Endothelial cell of umbilical vein (primary cell): Measurements from ENCODE around the gene OSBPL5. TPM values are rescaled to one million over a fixed set of nuclear protein-coding genes. Genes with fewer than 3 reads are reported as not detected.

Experiments
- BruUV-seq: library from RNA; stranded (reverse); fragments of 400-500 nt; replicated peaks from 2 replicates; lab custom pipeline; 2021; lab: Mats Ljungman, UMichigan
- CTCF ChIA-PET: fragments of 300-600, 350-600 bp; sonication (Branson Sonifier 250); formaldehyde crosslinking; loops from one replicate; lab custom pipeline; 2021; ENCODE audit warnings: antibody characterized with exemption, inconsistent platforms; lab: Charles Lee
- POLR2A ChIA-PET: fragments of 300-600, 350-600 bp; sonication (Branson Sonifier 250); formaldehyde crosslinking; loops from one replicate; lab custom pipeline; 2021; ENCODE audit warnings: antibody characterized with exemption, inconsistent platforms; lab: Charles Lee
- DNase-seq: peaks from one replicate; pipeline ENCODE4 v3.0.0-alpha.2; 2011; ENCODE audit warnings: low read depth, low spot score
- FAIRE-seq: peaks from 2 replicates; lab custom pipeline; 2011; peaks lifted over from hg19 to GRCh38; lab: Jason Lieb, UNC
- H2AFZ ChIP-seq: 2 replicates; pipeline ENCODE4 v1.6.0; 2012; ENCODE audit warnings: low read depth, low read length, control low read depth, inconsistent platforms
- H3K27ac ChIP-seq: 2 replicates; pipeline ENCODE4 v1.5.1; 2011; ENCODE audit warnings: low read depth, mild to moderate bottlenecking, control low read depth, low read length, moderate library complexity; ENCODE audit not compliant: insufficient read depth
- H3K27me3 ChIP-seq, 2 experiments: 2 replicates each; pipeline versions ENCODE4 v1.6.0 to v1.6.1; 2011; ENCODE audit warnings: low read length in 2 of 2, mixed read lengths in 1 of 2; ENCODE audit not compliant: control insufficient read depth in 2 of 2, insufficient read depth in 2 of 2
- H3K36me3 ChIP-seq, 2 experiments: 2 replicates in 1 of 2; 3 replicates in 1 of 2; pipeline ENCODE4 v1.5.1; 2011; ENCODE audit warnings: low read length in 2 of 2, mild to moderate bottlenecking in 1 of 2, moderate library complexity in 1 of 2; ENCODE audit not compliant: control insufficient read depth in 2 of 2, insufficient read depth in 2 of 2; ENCODE audit errors: extremely low read depth in 1 of 2
- H3K4me1 ChIP-seq: 3 replicates; pipeline ENCODE4 v1.5.1; 2011; ENCODE audit warnings: mild to moderate bottlenecking, low read length; ENCODE audit not compliant: control insufficient read depth, insufficient read depth; ENCODE audit errors: extremely low read depth
- H3K4me2 ChIP-seq: 2 replicates; pipeline ENCODE4 v1.6.1; 2011; ENCODE audit warnings: low read length, control low read depth, mixed read lengths; ENCODE audit not compliant: insufficient read depth
- H3K4me3 ChIP-seq, 3 experiments: fragments of 200-600 bp in 1 of 3; sonication (generic), shearing (Covaris generic) in 1 of 3; replicated peaks in 1 of 3; 2 replicates each; pipeline ENCODE4 v1.5.1; 2011 to 2016; ENCODE audit warnings: control low read depth in 3 of 3, low read length in 3 of 3, mild to moderate bottlenecking in 2 of 3, inconsistent platforms in 1 of 3, low read depth in 1 of 3, moderate library complexity in 1 of 3; ENCODE audit not compliant: insufficient read depth in 1 of 3
- H3K79me2 ChIP-seq: 2 replicates; pipeline ENCODE4 v1.6.0; 2012; ENCODE audit warnings: low read length, inconsistent platforms; ENCODE audit not compliant: control insufficient read depth, insufficient read depth
- H3K9ac ChIP-seq: replicated peaks from 2 replicates; pipeline ENCODE3; 2011; ENCODE audit warnings: low read length, control low read depth; ENCODE audit not compliant: insufficient read depth; ENCODE audit errors: extremely low read depth
- H3K9me1 ChIP-seq: replicated peaks from 3 replicates; pipeline ENCODE4 v1.6.0; 2011; ENCODE audit warnings: mild to moderate bottlenecking, low read length; ENCODE audit not compliant: control insufficient read depth, insufficient read depth; ENCODE audit errors: extremely low read depth
- H3K9me3 ChIP-seq: replicated peaks from 2 replicates; pipeline ENCODE4 v1.5.1; 2012; ENCODE audit warnings: low read length, inconsistent platforms; ENCODE audit not compliant: control insufficient read depth, insufficient read depth
- H4K20me1 ChIP-seq: replicated peaks from 2 replicates; pipeline ENCODE3; 2011; ENCODE audit warnings: mild to moderate bottlenecking, low read length; ENCODE audit not compliant: control insufficient read depth, insufficient read depth; ENCODE audit errors: extremely low read depth
- EZH2 ChIP-seq: IDR thresholded peaks from 2 replicates; pipeline ENCODE4 v1.6.1; 2012; ENCODE audit warnings: borderline replicate concordance, low read depth, mild to moderate bottlenecking, moderate library complexity, low read length, inconsistent platforms; ENCODE audit not compliant: severe bottlenecking
- FOS ChIP-seq: IDR thresholded peaks from 2 replicates; pipeline ENCODE4 v1.6.1; 2011; ENCODE audit warnings: mild to moderate bottlenecking, low read length, moderate library complexity, borderline replicate concordance; ENCODE audit not compliant: insufficient read depth
- GATA2 ChIP-seq: IDR thresholded peaks from 2 replicates; pipeline ENCODE4 v1.7.0; 2011; ENCODE audit warnings: low read depth, mild to moderate bottlenecking, moderate library complexity, mixed read lengths, low read length; ENCODE audit not compliant: insufficient read length, insufficient read depth
- JUN ChIP-seq: IDR thresholded peaks from 2 replicates; pipeline ENCODE4 v1.6.1; 2011; ENCODE audit warnings: borderline replicate concordance, low read depth; ENCODE audit not compliant: insufficient read length, insufficient read depth
- MAX ChIP-seq: IDR thresholded peaks from 2 replicates; pipeline ENCODE4 v1.6.1; 2011; ENCODE audit not compliant: insufficient read depth, insufficient read length
- MYC ChIP-seq: IDR thresholded peaks from one replicate; pipeline ENCODE4 v1.6.1; 2011; ENCODE audit warnings: mild to moderate bottlenecking, low read depth, low read length
- POLR2A ChIP-seq: IDR thresholded peaks from 2 replicates; pipeline ENCODE4 v1.6.1; 2012; ENCODE audit warnings: low read depth, mild to moderate bottlenecking, control low read depth, low read length
- POLR2AphosphoS5 ChIP-seq: IDR thresholded peaks from 2 replicates; pipeline ENCODE4 v1.6.1; 2012; ENCODE audit warnings: low read depth, mild to moderate bottlenecking, control low read depth, low read length, moderate library complexity; ENCODE audit not compliant: insufficient read depth
- dilution Hi-C: fragments of 300-500 bp; cut with MboI; formaldehyde crosslinking; loops from one replicate; pipeline ENCODE4 v1.15.0; 2019; ENCODE audit warnings: low sequenced_read_pairs; ENCODE audit not compliant: extremely low pct_ligation_motif_present
- intact Hi-C: fragments of 100-400 bp; cut with micrococcal nuclease; formaldehyde crosslinking; loops from one replicate; pipeline ENCODE4 v1.10.0; 2022
- polyA plus RNA-seq, 4 experiments: library from polyadenylated mRNA; depleted of rRNA in 3 of 4; stranded (reverse) in 3 of 4; unstranded in 1 of 4; fragments of >200 nt; gene quantifications; 2 replicates each; pipeline versions ENCODE4 v1.2.1 to v1.2.3, GENCODE V29; 2011 to 2012; ENCODE audit warnings: missing spikeins in 1 of 4
- total RNA-seq: library from RNA; stranded (reverse); gene quantifications from 2 replicates; pipeline ENCODE4 v1.2.3, GENCODE V29; 2021
- TF ChIP-seq, protein P1 (sequence below), 2 donors: IDR thresholded peaks; 1 replicate in 1 of 2; 2 replicates in 1 of 2; pipeline ENCODE4 v1.5.1; 2011; ENCODE audit warnings: low read length in 2 of 2, mild to moderate bottlenecking in 2 of 2, moderate library complexity in 2 of 2, control low read depth in 1 of 2, inconsistent platforms in 1 of 2, low read depth in 1 of 2; ENCODE audit not compliant: insufficient read depth in 1 of 2; ENCODE audit errors: extremely low read depth in 1 of 2

The OSBPL5 gene
- total and polyA plus RNA-seq, 2 donors (not counting 3 experiments of a cell fraction or from before 2014, with no cell fraction given) = 8.7 to 37.7 TPM

- H4K20me1 ChIP-seq = no peaks in the 10 kb centered on the region
- dilution Hi-C loops = no loop called here
- no peaks in the 10 kb centered on the region for H3K9me1 ChIP-seq
- no peaks in the 10 kb centered on the region for H3K36me3 ChIP-seq
- no peak overlapping the region for H3K4me2 ChIP-seq
- H3K27me3 ChIP-seq = no peaks in the 10 kb centered on the region
- DNase-seq (no peak), FAIRE-seq (no peak)
- intact Hi-C loops = no loop called here
- no peak overlapping the region for H2AFZ ChIP-seq
- no TSS peak for BruUV-seq
- no peak overlapping the region for H3K27ac ChIP-seq
- no peak overlapping the region for H3K4me3 ChIP-seq
- no peaks in the 10 kb centered on the region for H3K4me1 ChIP-seq
- ChIA-PET POLR2A (no interaction called here), CTCF (interaction anchor here (0.9 to 2.0 kb wide), 4 partner anchors 14 to 270 kb away, joined by 3 to 5 read pairs (median 3); no protein-coding TSS in a partner anchor)
- no peaks in the 10 kb centered on the region for H3K9me3 ChIP-seq
- TF ChIP-seq EZH2 = no peak
- TF ChIP-seq FOS = no peak
- no peak for TF ChIP-seq MYC
- TF ChIP-seq JUN = no peak
- TF ChIP-seq POLR2A = no peak
- no peak for TF ChIP-seq POLR2AphosphoS5
- no peak for TF ChIP-seq GATA2
- TF ChIP-seq, protein P1, sequence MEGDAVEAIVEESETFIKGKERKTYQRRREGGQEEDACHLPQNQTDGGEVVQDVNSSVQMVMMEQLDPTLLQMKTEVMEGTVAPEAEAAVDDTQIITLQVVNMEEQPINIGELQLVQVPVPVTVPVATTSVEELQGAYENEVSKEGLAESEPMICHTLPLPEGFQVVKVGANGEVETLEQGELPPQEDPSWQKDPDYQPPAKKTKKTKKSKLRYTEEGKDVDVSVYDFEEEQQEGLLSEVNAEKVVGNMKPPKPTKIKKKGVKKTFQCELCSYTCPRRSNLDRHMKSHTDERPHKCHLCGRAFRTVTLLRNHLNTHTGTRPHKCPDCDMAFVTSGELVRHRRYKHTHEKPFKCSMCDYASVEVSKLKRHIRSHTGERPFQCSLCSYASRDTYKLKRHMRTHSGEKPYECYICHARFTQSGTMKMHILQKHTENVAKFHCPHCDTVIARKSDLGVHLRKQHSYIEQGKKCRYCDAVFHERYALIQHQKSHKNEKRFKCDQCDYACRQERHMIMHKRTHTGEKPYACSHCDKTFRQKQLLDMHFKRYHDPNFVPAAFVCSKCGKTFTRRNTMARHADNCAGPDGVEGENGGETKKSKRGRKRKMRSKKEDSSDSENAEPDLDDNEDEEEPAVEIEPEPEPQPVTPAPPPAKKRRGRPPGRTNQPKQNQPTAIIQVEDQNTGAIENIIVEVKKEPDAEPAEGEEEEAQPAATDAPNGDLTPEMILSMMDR (IDR thresholded peaks at IDR 0.05; ENCODE audit: extremely low read depth in 1 of 2, insufficient read depth in 1 of 2, low read depth in 1 of 2, low read length in 2 of 2) = no peak
- TF ChIP-seq MAX = no peak
- no peak overlapping the region for H3K9ac ChIP-seq
- no peaks in the 10 kb centered on the region for H3K79me2 ChIP-seq
Measured at GRCh38 chr11:3138178-3139085, 26.7 kb downstream of the OSBPL5 start.
